Kidney (tissue), 14 donors: ENCODE measurements around the gene STIM1. TPM values are rescaled to one million over a fixed set of nuclear protein-coding genes. Genes with fewer than 3 reads are reported as not detected.

Experiments used
- DNase-seq, 5 donors: peaks; one replicate each; pipeline ENCODE4 v3.0.0-alpha.2; 2013 to 2020
- FAIRE-seq: peaks from 2 replicates; lab custom pipeline; 2012; peaks lifted over from hg19 to GRCh38; lab: Jason Lieb, UNC
- H3K27ac ChIP-seq, 2 donors: one replicate each; pipeline ENCODE4 v1.7.0; 2013; ENCODE audit warnings: low read depth in 2 of 2, low read length in 2 of 2, inconsistent platforms in 1 of 2
- H3K27me3 ChIP-seq: one replicate; pipeline ENCODE4 v1.7.1; 2013; ENCODE audit warnings: low read length, inconsistent platforms; ENCODE audit not compliant: control insufficient read depth, insufficient read depth
- H3K36me3 ChIP-seq, 3 donors: one replicate each; pipeline versions ENCODE4 v1.7.0 to v1.7.1; 2013; ENCODE audit warnings: low read length in 3 of 3, control low read depth in 1 of 3, inconsistent platforms in 1 of 3; ENCODE audit not compliant: insufficient read depth in 3 of 3, control insufficient read depth in 2 of 3
- H3K4me1 ChIP-seq, 3 donors: one replicate each; pipeline versions ENCODE4 v1.7.0 to v1.7.1; 2013; ENCODE audit warnings: low read length in 3 of 3, inconsistent platforms in 1 of 3, low read depth in 1 of 3; ENCODE audit not compliant: control insufficient read depth in 2 of 3, insufficient read depth in 2 of 3
- H3K4me3 ChIP-seq, 3 donors: one replicate each; pipeline versions ENCODE4 v1.7.0 to v1.8.1; 2013; ENCODE audit warnings: low read length in 3 of 3, control low read depth in 1 of 3, inconsistent platforms in 1 of 3
- H3K9ac ChIP-seq, 3 donors: one replicate each; pipeline versions ENCODE4 v1.7.0 to v1.7.1; 2013; ENCODE audit warnings: low read length in 3 of 3, control low read depth in 1 of 3, inconsistent platforms in 1 of 3
- H3K9me3 ChIP-seq, 3 donors: one replicate each; pipeline versions ENCODE4 v1.7.0 to v1.7.1; 2013; ENCODE audit warnings: low read length in 3 of 3, control low read depth in 1 of 3, inconsistent platforms in 1 of 3; ENCODE audit not compliant: control insufficient read depth in 2 of 3, insufficient read depth in 1 of 3
- CTCF ChIP-seq: IDR thresholded peaks from 3 replicates; pipeline ENCODE4 v1.5.1; 2012; ENCODE audit warnings: mild to moderate bottlenecking, moderate library complexity, borderline replicate concordance; ENCODE audit not compliant: insufficient read depth; ENCODE audit errors: extremely low read depth
- intact Hi-C: fragments of 100-400 bp; cut with DNase I; formaldehyde crosslinking; loops from one replicate; pipeline ENCODE4 v1.11.1; 2022
- polyA plus RNA-seq: library from polyadenylated mRNA; stranded (reverse); fragments of 350-450 nt; fragmentation: Illumina TruSeq; extraction: RNeasy Lipid Tissue Mini Kit (QIAGEN cat#74804); gene quantifications from one replicate; pipeline ENCODE4 v1.2.3, GENCODE V29; 2014; ENCODE audit warnings: low read depth, low replicate concordance; ENCODE audit not compliant: insufficient read depth
- total RNA-seq: library from RNA; stranded (reverse); fragmentation: NEBNext Ultra II Directional; extraction: Animal tissue kit (Norgen Biotek cat#: 25700); gene quantifications from one replicate; pipeline ENCODE4 v1.2.1, GENCODE V29; 2021
- donor health status: control.
- donor health status: control.
- donor health status: control.
- donor health status: control.
- donor health status: control.
- donor health status: DM: yes; HTN: yes; CAD: no.
- donor health status: Normal renal cell carcinoma (clear cell type).

Gene STIM1
- total and polyA plus RNA-seq, 2 donors from 2014 or later = 15.7 to 68.0 TPM

DNA sequence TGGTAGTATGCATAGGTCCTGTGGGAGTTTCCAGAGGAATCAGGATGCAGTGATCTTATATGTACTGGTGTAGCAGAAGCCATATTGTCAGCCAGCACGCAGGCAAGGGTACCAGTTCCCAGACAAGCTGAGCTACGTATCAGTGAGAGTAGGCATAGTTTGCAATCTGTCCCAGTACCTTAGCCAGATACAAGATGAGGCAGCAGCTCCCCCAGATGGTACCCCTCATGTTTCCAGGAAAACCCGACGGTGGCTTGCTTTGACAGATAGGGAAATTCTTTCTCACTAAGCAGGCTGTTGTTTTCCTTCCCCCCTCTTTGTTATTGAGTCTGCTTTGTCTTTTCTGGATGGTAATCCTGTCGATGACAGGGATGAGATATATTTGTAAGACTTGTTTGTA, 129.4 kb downstream of the STIM1 start:
- no peak for TF ChIP-seq CTCF
- H3K27me3 ChIP-seq = no peaks in the 10 kb centered on the region
- no peak overlapping the region for H3K27ac ChIP-seq
- no peaks in the 10 kb centered on the region for H3K36me3 ChIP-seq
- no peaks in the 10 kb centered on the region for H3K4me1 ChIP-seq
- H3K9me3 ChIP-seq = no peaks in the 10 kb centered on the region
- DNase-seq (peak in 3 of 5 donors; percentile 11 to 33 (median 13)), FAIRE-seq (no peak)
- no peak overlapping the region for H3K4me3 ChIP-seq
- no peak overlapping the region for H3K9ac ChIP-seq
- intact Hi-C loops = no loop called here

- FAIRE-seq = no peak
- Histone ChIP-seq H3K9ac (no peak overlapping the region), H3K36me3 (no peaks in the 10 kb centered on the region), H3K9me3 (no peaks in the 10 kb centered on the region), H3K4me3 (no peak overlapping the region), H3K27me3 (no peaks in the 10 kb centered on the region), H3K4me1 (no peaks in the 10 kb centered on the region), H3K27ac (no peak overlapping the region)
- intact Hi-C loops = no loop called here
- no peak for DNase-seq
- TF ChIP-seq CTCF = no peak
Measured at GRCh38 chr11:3985631-3986030, 130.2 kb downstream of the STIM1 start.

DNA sequence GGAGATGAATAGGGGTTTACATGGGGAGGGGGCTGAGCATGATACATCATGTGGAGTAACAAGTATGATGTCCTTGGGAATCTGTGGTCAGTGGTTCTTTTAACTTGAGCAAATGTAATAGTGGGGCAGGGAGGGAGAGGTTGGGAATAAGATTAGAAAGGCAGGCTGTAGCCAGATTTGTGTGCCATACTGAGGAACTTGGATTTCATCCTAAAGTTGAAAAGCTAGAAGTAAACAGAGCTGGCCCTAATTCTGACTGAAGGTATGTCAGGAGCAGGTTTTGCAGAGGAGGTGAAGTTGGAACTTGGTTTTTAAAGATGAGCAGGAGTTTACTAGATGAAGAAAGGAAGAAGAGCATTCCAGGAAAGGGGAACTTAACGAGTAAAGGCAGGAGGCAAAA, 130.8 kb downstream of the STIM1 start:
- Histone ChIP-seq H3K27ac (no peak overlapping the region), H3K9ac (no peak overlapping the region), H3K4me1 (no peaks in the 10 kb centered on the region), H3K36me3 (no peaks in the 10 kb centered on the region), H3K4me3 (no peak overlapping the region), H3K27me3 (no peaks in the 10 kb centered on the region), H3K9me3 (no peaks in the 10 kb centered on the region)
- FAIRE-seq = no peak
- TF ChIP-seq CTCF = no peak
- DNase-seq = no peak
- intact Hi-C loops = no loop called here

DNA sequence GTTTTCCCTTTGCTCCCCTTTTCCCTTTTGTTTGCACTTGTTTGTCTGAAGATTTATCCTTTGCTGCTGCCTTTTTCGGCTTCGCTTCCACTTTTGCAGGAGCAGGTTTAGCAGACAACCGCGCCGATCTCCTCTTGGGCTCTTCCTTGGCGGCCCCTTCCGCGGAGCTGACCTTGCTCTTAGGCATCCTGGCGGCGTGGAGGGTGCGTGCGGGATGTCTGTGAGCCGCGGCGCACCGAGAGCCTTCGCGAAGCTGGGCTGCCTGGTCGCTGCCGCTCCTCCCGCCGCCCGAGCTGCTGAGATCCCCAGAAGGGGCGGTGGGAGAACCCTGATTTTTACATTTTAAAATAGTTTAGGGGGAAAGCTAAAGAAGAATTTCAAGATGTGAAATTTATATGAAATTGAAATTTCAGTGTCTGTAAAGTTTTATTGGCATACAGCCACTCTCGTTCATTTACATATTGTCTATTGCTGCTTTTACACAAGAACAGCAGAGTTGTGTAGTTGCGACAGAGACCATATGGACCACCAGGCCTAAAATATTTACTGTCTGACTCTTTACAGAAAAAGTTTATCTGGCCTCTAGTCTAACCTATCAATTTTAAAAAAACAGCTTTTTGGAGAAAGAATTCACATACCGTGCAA, 133.9 kb downstream of the STIM1 start:
- Histone ChIP-seq H3K27ac (no peak overlapping the region), H3K27me3 (no peaks in the 10 kb centered on the region), H3K9me3 (peaks cover 0 to 6% (median 0%) of the 10 kb centered on the region in 3 donors), H3K9ac (no peak overlapping the region), H3K4me1 (no peaks in the 10 kb centered on the region), H3K36me3 (no peaks in the 10 kb centered on the region), H3K4me3 (peak overlapping the region in 1 of 3 donors; percentile 38)
- no peak for TF ChIP-seq CTCF
- FAIRE-seq (no peak), DNase-seq (peak in 3 of 5 donors; percentile 15 to 29 (median 17))
- intact Hi-C loops = no loop called here
